Heart left ventricle (tissue), 13 donors: ENCODE results near the gene G6PD.

Experiments
- POLR2A ChIP-seq, 2 donors: fragments of 450-650 bp; IDR thresholded peaks; one replicate each; pipeline ENCODE4 v1.6.1; 2017; ENCODE audit warnings: antibody characterized with exemption in 2 of 2, mild to moderate bottlenecking in 2 of 2, moderate library complexity in 2 of 2
- TF ChIP-seq, protein P1 (sequence below), 12 donors: fragments of 200-600 bp; sonication (generic) in 4 of 12; IDR thresholded peaks; one replicate each; pipeline versions ENCODE4 v1.5.0 to v1.8.0; 2018 to 2022; ENCODE audit warnings: antibody characterized with exemption in 12 of 12, mild to moderate bottlenecking in 5 of 12
- donor health status: ischemic (EF 13 %, LVEDD 7.1; RV severe dilation, severe dysfunction).
- donor health status: DM: no; HTN: yes; CAD: no.
- donor health status: DM: no; HTN: no; CAD: no.
- donor health status: ischemic (EF 25% LVEDD 6.9; RV normal size, moderate dysfunction).
- donor health status: ischemic (EF 25% LVEDD 5.7; RV mildly dilated, moderate dysfunction).
- donor health status: ischemic (EF 35%, LVEDD 5.7; RV mildly dilated, moderate dysfunction).
- donor health status: nonischemic (EF 11% LVEDD 7.7; RV severe dilation, severe dysfunction).
- donor health status: DM: yes; HTN: yes; CAD: no.
- donor health status: PGD.
- donor health status: ischemic (EF 29% LVEDD 5.4; RV normal size, mild dysfunction).
- donor health status: nonischemic (EF 23%, LVEDD 6.1; RV moderate dilation, normal function).

DNA sequence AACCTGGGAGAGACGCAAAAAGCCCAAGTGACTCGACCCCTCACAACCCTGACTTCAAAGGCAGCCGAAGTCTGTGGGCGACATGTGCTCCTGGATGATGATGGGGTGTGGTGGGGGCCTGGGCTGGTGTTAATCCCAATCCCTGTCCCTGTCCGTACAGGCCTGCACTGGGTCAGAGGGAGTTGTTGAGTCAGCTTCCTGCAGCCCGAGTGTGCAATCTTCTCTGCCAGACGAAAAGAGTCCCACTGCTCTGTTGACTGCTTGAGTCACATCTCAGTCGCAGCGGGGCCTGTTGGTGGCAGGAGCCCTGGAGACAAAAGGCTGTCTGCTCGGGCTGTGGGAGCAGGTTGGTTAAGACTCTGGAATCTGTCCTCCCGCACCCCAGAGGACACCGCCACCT lies 40.9 kb downstream of the G6PD start:
- TF ChIP-seq POLR2A (IDR thresholded peaks at IDR 0.05), result no peak
- TF ChIP-seq, protein P1, sequence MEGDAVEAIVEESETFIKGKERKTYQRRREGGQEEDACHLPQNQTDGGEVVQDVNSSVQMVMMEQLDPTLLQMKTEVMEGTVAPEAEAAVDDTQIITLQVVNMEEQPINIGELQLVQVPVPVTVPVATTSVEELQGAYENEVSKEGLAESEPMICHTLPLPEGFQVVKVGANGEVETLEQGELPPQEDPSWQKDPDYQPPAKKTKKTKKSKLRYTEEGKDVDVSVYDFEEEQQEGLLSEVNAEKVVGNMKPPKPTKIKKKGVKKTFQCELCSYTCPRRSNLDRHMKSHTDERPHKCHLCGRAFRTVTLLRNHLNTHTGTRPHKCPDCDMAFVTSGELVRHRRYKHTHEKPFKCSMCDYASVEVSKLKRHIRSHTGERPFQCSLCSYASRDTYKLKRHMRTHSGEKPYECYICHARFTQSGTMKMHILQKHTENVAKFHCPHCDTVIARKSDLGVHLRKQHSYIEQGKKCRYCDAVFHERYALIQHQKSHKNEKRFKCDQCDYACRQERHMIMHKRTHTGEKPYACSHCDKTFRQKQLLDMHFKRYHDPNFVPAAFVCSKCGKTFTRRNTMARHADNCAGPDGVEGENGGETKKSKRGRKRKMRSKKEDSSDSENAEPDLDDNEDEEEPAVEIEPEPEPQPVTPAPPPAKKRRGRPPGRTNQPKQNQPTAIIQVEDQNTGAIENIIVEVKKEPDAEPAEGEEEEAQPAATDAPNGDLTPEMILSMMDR (IDR thresholded peaks at IDR 0.05), result no peak
